ENCODE measurements around the gene IL1R2.

Gene IL1R2

GRCh38 chr2:101991721-101992145 is at the start of gene IL1R2:
TSS of gene IL1R2 (plus strand) at chr2:101991960. CDS start at chr2:102008576, 16,616 bp downstream.
- H3K27ac ChIP-seq: no peak within 1 kb of the TSS
- DNase-seq (ENCODE audit: low read depth, low spot score): no peak

- no peak overlapping the region for H3K27ac ChIP-seq
- DNase-seq (ENCODE audit: low read depth, low spot score): no peak
Observed at GRCh38 chr2:101942851-101943250, 48.9 kb upstream of the IL1R2 start.

GRCh38 chr2:101946372-101947039 is 45.3 kb upstream of the IL1R2 start:
- no peak overlapping the region for H3K27ac ChIP-seq
- no peak for DNase-seq (ENCODE audit: low read depth, low spot score)

GRCh38 chr2:101947374-101947773 is 44.4 kb upstream of the IL1R2 start:
- no peak overlapping the region for H3K27ac ChIP-seq
- no peak for DNase-seq (ENCODE audit: low read depth, low spot score)

- no peak overlapping the region for H3K27ac ChIP-seq
- no peak for DNase-seq (ENCODE audit: low read depth, low spot score)
Observed at GRCh38 chr2:101948625-101949155, 43.1 kb upstream of the IL1R2 start.

GRCh38 chr2:101949304-101949703 is 42.5 kb upstream of the IL1R2 start:
- peak; percentile 26 for DNase-seq (ENCODE audit: low read depth, low spot score)

GRCh38 chr2:101951296-101951695 is 40.5 kb upstream of the IL1R2 start:
- no peak overlapping the region for H3K27ac ChIP-seq
- no peak for DNase-seq (ENCODE audit: low read depth, low spot score)

More at GRCh38 chr2:101949304-101949703, 42.5 kb upstream of the IL1R2 start:
- H3K27ac ChIP-seq: no peak overlapping the region

GRCh38 chr2:101952551-101952950 is 39.2 kb upstream of the IL1R2 start:
- no peak for DNase-seq (ENCODE audit: low read depth, low spot score)
- H3K27ac ChIP-seq: no peak overlapping the region

GRCh38 chr2:101956465-101957438 is 35.0 kb upstream of the IL1R2 start:
- H3K27ac ChIP-seq: no peak overlapping the region

GRCh38 chr2:101958061-101958460 is 33.7 kb upstream of the IL1R2 start:
- peak; percentile 39 for DNase-seq (ENCODE audit: low read depth, low spot score)
- H3K27ac ChIP-seq: peak overlapping the region; percentile 54

More at GRCh38 chr2:101956465-101957438, 35.0 kb upstream of the IL1R2 start:
- DNase-seq (ENCODE audit: low read depth, low spot score): no peak

GRCh38 chr2:101960819-101961337 is 30.9 kb upstream of the IL1R2 start:
- H3K27ac ChIP-seq: no peak overlapping the region
- DNase-seq (ENCODE audit: low read depth, low spot score): no peak

GRCh38 chr2:101961338-101962191 is 30.2 kb upstream of the IL1R2 start:
- no peak overlapping the region for H3K27ac ChIP-seq
- no peak for DNase-seq (ENCODE audit: low read depth, low spot score)

GRCh38 chr2:101962309-101962708 is 29.5 kb upstream of the IL1R2 start:
- H3K27ac ChIP-seq: no peak overlapping the region
- DNase-seq (ENCODE audit: low read depth, low spot score): no peak

GRCh38 chr2:101963198-101963597 is 28.6 kb upstream of the IL1R2 start:
- DNase-seq (ENCODE audit: low read depth, low spot score): no peak
- no peak overlapping the region for H3K27ac ChIP-seq

- DNase-seq (ENCODE audit: low read depth, low spot score): no peak
- no peak overlapping the region for H3K27ac ChIP-seq
Observed at GRCh38 chr2:101967826-101968513, 23.8 kb upstream of the IL1R2 start.

- DNase-seq (ENCODE audit: low read depth, low spot score): no peak
- no peak overlapping the region for H3K27ac ChIP-seq
Observed at GRCh38 chr2:101969723-101970122, 22.0 kb upstream of the IL1R2 start.

- no peak overlapping the region for H3K27ac ChIP-seq
Observed at GRCh38 chr2:101970901-101971300, 20.9 kb upstream of the IL1R2 start.

GRCh38 chr2:101971836-101972235 is 19.9 kb upstream of the IL1R2 start:
- DNase-seq (ENCODE audit: low read depth, low spot score): no peak
- H3K27ac ChIP-seq: peak overlapping the region; percentile 39

More at GRCh38 chr2:101970901-101971300, 20.9 kb upstream of the IL1R2 start:
- DNase-seq (ENCODE audit: low read depth, low spot score): no peak
